Naive thymus-derived CD8-positive, alpha-beta T cell (primary cell): ENCODE measurements around the gene ANXA3. TPM values are rescaled to one million over a fixed set of nuclear protein-coding genes. Genes with fewer than 3 reads are reported as not detected.

Experiments
- ATAC-seq, 2 donors: fragments of 150-1000 bp; cut with Tn5 transposase in 1 of 2; sonication (Bioruptor Pico), chemical (Tn5 transposase) in 1 of 2; 1 replicate in 1 of 2; 2 replicates in 1 of 2; pipeline ENCODE4 v1.10.0; 2021; ENCODE audit warnings: mild to moderate bottlenecking in 2 of 2, moderate library complexity in 2 of 2
- POLR2A ChIA-PET: fragments of 350-600 bp; sonication (Branson Sonifier 250); formaldehyde crosslinking; loops from one replicate; lab custom pipeline; 2021; ENCODE audit warnings: antibody characterized with exemption; lab: Charles Lee
- DNase-seq, 10 donors: peaks; one replicate each; pipeline versions ENCODE4 v3.0.0 to v3.0.0-alpha.2; 2020 to 2022
- H3K27ac Mint-ChIP-seq, 10 donors: one replicate each; pipeline ENCODE4 v1.8.0; 2020 to 2022; ENCODE audit warnings: mild to moderate bottlenecking in 10 of 10, mixed read lengths in 10 of 10, moderate library complexity in 4 of 10, inconsistent platforms in 1 of 10
- H3K27me3 Mint-ChIP-seq, 5 donors: one replicate each; pipeline ENCODE4 v1.8.0; 2021 to 2022; ENCODE audit warnings: mixed read lengths in 5 of 5
- H3K36me3 Mint-ChIP-seq, 3 donors: one replicate each; pipeline ENCODE4 v1.8.0; 2020 to 2022; ENCODE audit warnings: mixed read lengths in 3 of 3, mild to moderate bottlenecking in 2 of 3, inconsistent platforms in 1 of 3
- H3K4me1 Mint-ChIP-seq, 4 donors: one replicate each; pipeline ENCODE4 v1.8.0; 2021 to 2022; ENCODE audit warnings: mixed read lengths in 4 of 4
- H3K4me3 Mint-ChIP-seq, 10 donors: one replicate each; pipeline ENCODE4 v1.8.0; 2020 to 2022; ENCODE audit warnings: mild to moderate bottlenecking in 10 of 10, mixed read lengths in 10 of 10, moderate library complexity in 6 of 10, inconsistent platforms in 1 of 10
- H3K9me3 Mint-ChIP-seq, 9 donors: one replicate each; pipeline ENCODE4 v1.8.0; 2020 to 2022; ENCODE audit warnings: mixed read lengths in 9 of 9, mild to moderate bottlenecking in 3 of 9, inconsistent platforms in 1 of 9, moderate library complexity in 1 of 9
- polyA plus RNA-seq, 3 donors: library from polyadenylated mRNA; unstranded; fragments of 300-500 nt; fragmentation: Illumina TruSeq; gene quantifications; one replicate each; pipeline ENCODE4 v1.2.3, GENCODE V29; 2021
- total RNA-seq, 8 experiments: library from RNA in 2 of 8; stranded (reverse) in 2 of 8; gene quantifications; one replicate each; pipeline ENCODE4 v1.2.3 and lab custom pipeline; 2021 to 2026

The ANXA3 gene
- total and polyA plus RNA-seq, 5 experiments from 2014 or later: not detected

GRCh38 chr4:78611215-78611558 is 59.6 kb downstream of the ANXA3 start:
- H3K27me3 Mint-ChIP-seq: no peaks in the 10 kb centered on the region
- H3K4me3 Mint-ChIP-seq: no peak overlapping the region
- H3K36me3 Mint-ChIP-seq: no peaks in the 10 kb centered on the region
- peak overlapping the region in 4 of 10 donors; percentile 27 to 77 (median 50) for H3K27ac Mint-ChIP-seq
- ATAC-seq: no peak
- no peaks in the 10 kb centered on the region for H3K9me3 Mint-ChIP-seq
- no peak for DNase-seq
- H3K4me1 Mint-ChIP-seq: peaks cover 9 to 55% (median 34%) of the 10 kb centered on the region in 4 donors
- POLR2A ChIA-PET: no interaction called here

GRCh38 chr4:78612398-78613178 is 61.0 kb downstream of the ANXA3 start:
- H3K4me1 Mint-ChIP-seq: peaks cover 9 to 55% (median 36%) of the 10 kb centered on the region in 4 donors
- H3K9me3 Mint-ChIP-seq: no peaks in the 10 kb centered on the region
- ATAC-seq (no peak), DNase-seq (peak in 1 of 10 donors; percentile 12)
- H3K4me3 Mint-ChIP-seq: no peak overlapping the region
- H3K27ac Mint-ChIP-seq: peak overlapping the region in 2 of 10 donors; percentile 10 to 66
- no peaks in the 10 kb centered on the region for H3K27me3 Mint-ChIP-seq
- no peaks in the 10 kb centered on the region for H3K36me3 Mint-ChIP-seq
- POLR2A ChIA-PET: interaction anchor here (0.6 to 1.0 kb wide), 2 partner anchors 30 to 251 kb away, joined by 3 to 4 read pairs; no protein-coding TSS in a partner anchor

GRCh38 chr4:78613522-78614321 is 62.2 kb downstream of the ANXA3 start:
- Mint-ChIP-seq H3K4me1 (peaks cover 9 to 55% (median 38%) of the 10 kb centered on the region in 4 donors), H3K9me3 (no peaks in the 10 kb centered on the region), H3K27me3 (no peaks in the 10 kb centered on the region), H3K36me3 (no peaks in the 10 kb centered on the region), H3K4me3 (no peak overlapping the region), H3K27ac (peak overlapping the region in 8 of 10 donors; percentile 11 to 82 (median 40))
- ATAC-seq (peak in 1 of 2 donors; percentile 40), DNase-seq (no peak)
- POLR2A ChIA-PET: interaction anchor here (0.7 to 1.0 kb wide), 2 partner anchors 31 to 45 kb away, joined by 4 to 6 read pairs; no protein-coding TSS in a partner anchor

GRCh38 chr4:78616046-78616498 is 64.5 kb downstream of the ANXA3 start:
- H3K27me3 Mint-ChIP-seq: no peaks in the 10 kb centered on the region
- no peaks in the 10 kb centered on the region for H3K36me3 Mint-ChIP-seq
- no peak overlapping the region for H3K4me3 Mint-ChIP-seq
- peak overlapping the region in 2 of 10 donors; percentile 14 to 45 for H3K27ac Mint-ChIP-seq
- no peaks in the 10 kb centered on the region for H3K9me3 Mint-ChIP-seq
- no peak for ATAC-seq
- peaks cover 3 to 35% (median 28%) of the 10 kb centered on the region in 4 donors for H3K4me1 Mint-ChIP-seq
- DNase-seq: no peak
- POLR2A ChIA-PET: interaction anchor here (0.8 kb wide), 1 partner anchor 45 kb away, joined by 3 read pairs; no protein-coding TSS in a partner anchor

GRCh38 chr4:78618436-78618835 is 66.9 kb downstream of the ANXA3 start:
- Mint-ChIP-seq H3K4me3 (no peak overlapping the region), H3K4me1 (peaks cover 0 to 19% (median 11%) of the 10 kb centered on the region in 4 donors), H3K9me3 (no peaks in the 10 kb centered on the region), H3K27ac (no peak overlapping the region), H3K27me3 (no peaks in the 10 kb centered on the region), H3K36me3 (no peaks in the 10 kb centered on the region)
- ATAC-seq (no peak), DNase-seq (no peak)
- POLR2A ChIA-PET: no interaction called here

GRCh38 chr4:78621395-78621794 is 69.8 kb downstream of the ANXA3 start:
- DNase-seq (no peak), ATAC-seq (no peak)
- Mint-ChIP-seq H3K4me1 (peaks cover 0 to 9% (median 0%) of the 10 kb centered on the region in 4 donors), H3K9me3 (no peaks in the 10 kb centered on the region), H3K27ac (no peak overlapping the region), H3K36me3 (no peaks in the 10 kb centered on the region), H3K4me3 (no peak overlapping the region), H3K27me3 (no peaks in the 10 kb centered on the region)
- POLR2A ChIA-PET: no interaction called here

GRCh38 chr4:78622253-78622979 is 70.8 kb downstream of the ANXA3 start:
- H3K27ac Mint-ChIP-seq: no peak overlapping the region
- no peak for DNase-seq

GRCh38 chr4:78624048-78624447 is 72.5 kb downstream of the ANXA3 start:
- Mint-ChIP-seq H3K36me3 (no peaks in the 10 kb centered on the region), H3K9me3 (no peaks in the 10 kb centered on the region), H3K27ac (no peak overlapping the region), H3K4me3 (no peak overlapping the region), H3K4me1 (peaks cover 0 to 6% (median under 1%) of the 10 kb centered on the region in 4 donors), H3K27me3 (no peaks in the 10 kb centered on the region)
- ATAC-seq (no peak), DNase-seq (no peak)
- POLR2A ChIA-PET: no interaction called here

More at GRCh38 chr4:78622253-78622979, 70.8 kb downstream of the ANXA3 start:
- no peak for ATAC-seq
- peaks cover 0 to 7% (median 2%) of the 10 kb centered on the region in 4 donors for H3K4me1 Mint-ChIP-seq
- POLR2A ChIA-PET: no interaction called here
- H3K4me3 Mint-ChIP-seq: no peak overlapping the region
- H3K27me3 Mint-ChIP-seq: no peaks in the 10 kb centered on the region
- H3K36me3 Mint-ChIP-seq: no peaks in the 10 kb centered on the region
- H3K9me3 Mint-ChIP-seq: no peaks in the 10 kb centered on the region

- DNase-seq (no peak), ATAC-seq (no peak)
- Mint-ChIP-seq H3K9me3 (no peaks in the 10 kb centered on the region), H3K27ac (no peak overlapping the region), H3K4me3 (no peak overlapping the region), H3K4me1 (peaks cover 0 to 16% (median under 1%) of the 10 kb centered on the region in 4 donors), H3K27me3 (no peaks in the 10 kb centered on the region), H3K36me3 (no peaks in the 10 kb centered on the region)
- POLR2A ChIA-PET: no interaction called here
These were observed 73.5 kb downstream of the ANXA3 start for GRCh38 chr4:78625073-78625472.

GRCh38 chr4:78627046-78627965 is 75.7 kb downstream of the ANXA3 start:
- POLR2A ChIA-PET: no interaction called here
- H3K27me3 Mint-ChIP-seq: peaks cover 0 to 2% (median 0%) of the 10 kb centered on the region in 5 donors
- DNase-seq: no peak
- H3K4me3 Mint-ChIP-seq: no peak overlapping the region
- no peaks in the 10 kb centered on the region for H3K9me3 Mint-ChIP-seq
- H3K27ac Mint-ChIP-seq: peak overlapping the region in 1 of 10 donors; percentile 39
- peaks cover 0 to 35% (median 2%) of the 10 kb centered on the region in 4 donors for H3K4me1 Mint-ChIP-seq
- ATAC-seq: no peak
- no peaks in the 10 kb centered on the region for H3K36me3 Mint-ChIP-seq

- Mint-ChIP-seq H3K36me3 (no peaks in the 10 kb centered on the region), H3K4me1 (peaks cover 0 to 36% (median 2%) of the 10 kb centered on the region in 4 donors), H3K4me3 (no peak overlapping the region), H3K9me3 (no peaks in the 10 kb centered on the region), H3K27ac (no peak overlapping the region), H3K27me3 (peaks cover 0 to 2% (median 0%) of the 10 kb centered on the region in 5 donors)
- POLR2A ChIA-PET: no interaction called here
- ATAC-seq (no peak), DNase-seq (no peak)
These were observed 76.6 kb downstream of the ANXA3 start for GRCh38 chr4:78627966-78628678.
